Measurements from ENCODE around the gene SDHC. TPM values are rescaled to one million over a fixed set of nuclear protein-coding genes. Genes with fewer than 3 reads are reported as not detected.

SDHC gene
- total and polyA plus RNA-seq, 2 of the 13 experiments (the other 11 are each of a cell fraction or from before 2014, with no cell fraction given): 27.1 to 229 TPM

GRCh38 chr1:161311595-161312181, 2.5 kb upstream of the SDHC start:
- FAIRE-seq (peak; percentile 68), DNase-seq (ENCODE audit: low spot score) (peak; percentile 58), ATAC-seq (no peak)
- ChIA-PET POLR2A (interaction anchor here (0.7 to 1.5 kb wide), 4 partner anchors 78 to 94 kb away, joined by 3 to 5 read pairs (median 4); partner anchors contain the start of genes APOA2 and TOMM40L), CTCF (ENCODE audit: low intra/inter-chr PET ratio, low total read pairs) (no interaction called here)
- Histone ChIP-seq H3K4me2 (ENCODE audit: low read depth, low read length) (no peak overlapping the region), H3K36me3 (replicated peaks in 1 of 2; ENCODE audit: control insufficient read depth in 1 of 2, insufficient read depth in 2 of 2, low read length in 2 of 2) (no peaks in the 10 kb centered on the region), H4K20me1 (ENCODE audit: insufficient read depth, low read length) (peaks cover 3% of the 10 kb centered on the region; the same call in 1 of the 2 replicates), H3K9ac (ENCODE audit: insufficient read depth, low read depth, low read length) (no peak overlapping the region), H3K27ac (ENCODE audit: extremely low read length, insufficient read depth, low read length) (no peak overlapping the region), H3K9me3 (ENCODE audit: low read length) (no peaks in the 10 kb centered on the region), H2AFZ (ENCODE audit: low read length) (no peak overlapping the region), H3K4me1 (ENCODE audit: insufficient read depth, low read length) (peaks cover 87% of the 10 kb centered on the region), H3K79me2 (ENCODE audit: insufficient read depth, low read length) (peaks cover 22% of the 10 kb centered on the region), H3K4me3 (replicated peaks in 1 of 3; ENCODE audit: insufficient read depth in 1 of 3, low read depth in 2 of 3, low read length in 3 of 3) (no peak overlapping the region), H3K27me3 (ENCODE audit: control insufficient read depth in 1 of 2, insufficient read depth in 2 of 2, low read length in 2 of 2) (no peaks in the 10 kb centered on the region; a peak in 1 of 5 replicates)
- no TSS peak for BruUV-seq (replicated peaks)
- 37% methylated on average over 3 of the region's 4 CpGs for WGBS (ENCODE audit: low lambda C conversion rate)
- in situ Hi-C loops (cut with HindIII; ENCODE audit: extremely low pct_ligation_motif_present, low pct_unique_long_range_greater_than_20kb) (no loop called here), intact Hi-C loops (cut with micrococcal nuclease; ENCODE audit: unreplicated experiment) (loop anchor here (5.0 kb wide), 1 partner anchor 84 kb away; the partner anchor contains the start of gene TOMM40L)
- TF ChIP-seq ZFP1 (CRISPR knock-in tag; IDR thresholded peaks at IDR 0.05) (no peak), HIC2 (CRISPR knock-in tag; IDR thresholded peaks at IDR 0.05; ENCODE audit: low read depth) (0 out of 2 replicates have a peak, but pooled peaks have one; percentile 28), POLR2G (IDR thresholded peaks at IDR 0.05; ENCODE audit: low read depth, low read length) (no peak), ZNF121 (CRISPR knock-in tag; IDR thresholded peaks at IDR 0.05) (peak; percentile 89), FIP1L1 (IDR thresholded peaks at IDR 0.05; ENCODE audit: borderline replicate concordance, insufficient read depth, low read depth, low read length) (no peak), ZNF501 (CRISPR knock-in tag; IDR thresholded peaks at IDR 0.05) (no peak), TEAD3 (CRISPR knock-in tag; optimal IDR thresholded peaks at IDR 0.05; ENCODE audit: borderline replicate concordance) (peak; percentile 74), NR2F6 (IDR thresholded peaks at IDR 0.05) (peak; percentile 60), NR2F6 (CRISPR knock-in tag; IDR thresholded peaks at IDR 0.05) (peak; percentile 79), STAT5B (CRISPR knock-in tag; IDR thresholded peaks at IDR 0.05) (no peak), ZNF816 (CRISPR knock-in tag; IDR thresholded peaks at IDR 0.05; ENCODE audit: borderline replicate concordance) (no peak), PATZ1 (CRISPR knock-in tag; IDR thresholded peaks at IDR 0.05) (0 out of 2 replicates have a peak, but pooled peaks have one; percentile 22), ZBTB21 (CRISPR knock-in tag; IDR thresholded peaks at IDR 0.05) (no peak), AFF4 (CRISPR knock-in tag; IDR thresholded peaks at IDR 0.05) (no peak)
